Liver (tissue), 9 donors: Measurements from ENCODE around the gene CLCN1. TPM values are rescaled to one million over a fixed set of nuclear protein-coding genes. Genes with fewer than 3 reads are reported as not detected.

Source experiments
- DNase-seq: peaks from one replicate; pipeline ENCODE4 v3.0.0-alpha.2; 2017; ENCODE audit warnings: low spot score
- H3K27ac ChIP-seq, 2 donors: one replicate each; pipeline ENCODE4 v1.7.0; 2013; ENCODE audit warnings: inconsistent platforms in 2 of 2, low read length in 2 of 2, control low read depth in 1 of 2, low read depth in 1 of 2, mild to moderate bottlenecking in 1 of 2
- H3K27me3 ChIP-seq, 4 donors: one replicate each; pipeline versions ENCODE4 v1.6.1 to v1.7.0; 2013; ENCODE audit warnings: low read length in 3 of 4, inconsistent platforms in 1 of 4, mild to moderate bottlenecking in 1 of 4, moderate library complexity in 1 of 4; ENCODE audit not compliant: control insufficient read depth in 4 of 4, insufficient read depth in 4 of 4
- H3K36me3 ChIP-seq, 4 donors: one replicate each; pipeline versions ENCODE4 v1.6.1 to v1.7.0; 2013; ENCODE audit warnings: low read length in 3 of 4, mild to moderate bottlenecking in 3 of 4, low read depth in 1 of 4, moderate library complexity in 1 of 4; ENCODE audit not compliant: control insufficient read depth in 4 of 4, insufficient read depth in 3 of 4
- H3K4me1 ChIP-seq, 4 donors: one replicate each; pipeline versions ENCODE4 v1.6.1 to v1.7.0; 2013; ENCODE audit warnings: low read length in 3 of 4, mild to moderate bottlenecking in 3 of 4, moderate library complexity in 1 of 4; ENCODE audit not compliant: control insufficient read depth in 4 of 4, insufficient read depth in 4 of 4
- H3K4me3 ChIP-seq, 3 donors: one replicate each; pipeline versions ENCODE4 v1.6.1 to v1.7.0; 2013; ENCODE audit warnings: low read length in 3 of 3, control low read depth in 1 of 3, low read depth in 1 of 3, mild to moderate bottlenecking in 1 of 3
- H3K9ac ChIP-seq, 2 donors: one replicate each; pipeline ENCODE4 v1.7.0; 2013; ENCODE audit warnings: low read length in 2 of 2, mild to moderate bottlenecking in 2 of 2, moderate library complexity in 2 of 2, control low read depth in 1 of 2, low read depth in 1 of 2
- H3K9me3 ChIP-seq, 4 donors: one replicate each; pipeline versions ENCODE4 v1.6.1 to v1.7.0; 2013; ENCODE audit warnings: low read length in 3 of 4; ENCODE audit not compliant: control insufficient read depth in 4 of 4
- ATF3 ChIP-seq: IDR thresholded peaks from 2 replicates; pipeline ENCODE4 v1.6.1; 2016; ENCODE audit warnings: antibody characterized with exemption
- CTCF ChIP-seq: fragments of 150-350 bp; IDR thresholded peaks from 2 replicates; pipeline ENCODE4 v1.5.1; 2017; ENCODE audit warnings: improper control_type of control experiment, low read depth, low read length; ENCODE audit not compliant: missing input control
- EGR1 ChIP-seq, 2 donors: IDR thresholded peaks; 2 replicates each; pipeline ENCODE4 v1.6.1; 2016 to 2018; ENCODE audit warnings: antibody characterized with exemption in 2 of 2, low read depth in 2 of 2
- FOXA1 ChIP-seq: IDR thresholded peaks from 2 replicates; pipeline ENCODE4 v1.6.1; 2016; ENCODE audit warnings: antibody characterized with exemption
- FOXA2 ChIP-seq: IDR thresholded peaks from 2 replicates; pipeline ENCODE4 v1.6.1; 2016; ENCODE audit warnings: antibody characterized with exemption
- HNF4G ChIP-seq: IDR thresholded peaks from 2 replicates; pipeline ENCODE4 v1.6.1; 2016; ENCODE audit warnings: antibody characterized with exemption
- MAX ChIP-seq: IDR thresholded peaks from 2 replicates; pipeline ENCODE4 v1.6.1; 2016; ENCODE audit warnings: antibody characterized with exemption
- NR2F2 ChIP-seq: IDR thresholded peaks from 2 replicates; pipeline ENCODE4 v1.6.1; 2016; ENCODE audit warnings: antibody characterized with exemption
- RAD21 ChIP-seq, 2 donors: IDR thresholded peaks; 2 replicates each; pipeline ENCODE4 v1.6.1; 2016; ENCODE audit warnings: antibody characterized with exemption in 2 of 2, mild to moderate bottlenecking in 2 of 2
- SP1 ChIP-seq: IDR thresholded peaks from 2 replicates; pipeline ENCODE4 v1.6.1; 2018; ENCODE audit warnings: antibody characterized with exemption, mild to moderate bottlenecking
- YY1 ChIP-seq: IDR thresholded peaks from 2 replicates; pipeline ENCODE4 v1.6.1; 2016; ENCODE audit warnings: antibody characterized with exemption, mild to moderate bottlenecking
- WGBS: extraction: QIAGEN DNeasy Blood & Tissue Kit; methylation state at CpG from one replicate; pipeline ENCODE4 v1.1.7; 2013; 5-methylcytosine and 5-hydroxymethylcytosine counted together
- polyA plus RNA-seq, 2 donors: library from polyadenylated mRNA; stranded (reverse) in 1 of 2; unstranded in 1 of 2; fragments of 200-250 nt in 1 of 2; fragments of >200 nt in 1 of 2; fragmentation: Nextera tagmentation in 1 of 2; extraction: Ambion mirVana in 1 of 2; gene quantifications; one replicate each; pipeline versions ENCODE4 v1.2.1 to v1.2.3, GENCODE V29; 2013 to 2015
- total RNA-seq, 2 donors: library from RNA; depleted of rRNA; stranded (reverse); fragments of >200 nt; gene quantifications; one replicate each; pipeline ENCODE4 v1.2.3, GENCODE V29; 2014
- TF ChIP-seq, protein P1 (sequence below): IDR thresholded peaks from 2 replicates; pipeline ENCODE4 v1.6.1; 2016; ENCODE audit warnings: antibody characterized with exemption
- donor health status: healthy.
- donor health status: healthy.
- donor health status: healthy.
- donor health status: healthy.
- donor health status: healthy.

The CLCN1 gene
- total and polyA plus RNA-seq, 4 donors, result 0.01 to 0.08 TPM; not detected in 2

DNA sequence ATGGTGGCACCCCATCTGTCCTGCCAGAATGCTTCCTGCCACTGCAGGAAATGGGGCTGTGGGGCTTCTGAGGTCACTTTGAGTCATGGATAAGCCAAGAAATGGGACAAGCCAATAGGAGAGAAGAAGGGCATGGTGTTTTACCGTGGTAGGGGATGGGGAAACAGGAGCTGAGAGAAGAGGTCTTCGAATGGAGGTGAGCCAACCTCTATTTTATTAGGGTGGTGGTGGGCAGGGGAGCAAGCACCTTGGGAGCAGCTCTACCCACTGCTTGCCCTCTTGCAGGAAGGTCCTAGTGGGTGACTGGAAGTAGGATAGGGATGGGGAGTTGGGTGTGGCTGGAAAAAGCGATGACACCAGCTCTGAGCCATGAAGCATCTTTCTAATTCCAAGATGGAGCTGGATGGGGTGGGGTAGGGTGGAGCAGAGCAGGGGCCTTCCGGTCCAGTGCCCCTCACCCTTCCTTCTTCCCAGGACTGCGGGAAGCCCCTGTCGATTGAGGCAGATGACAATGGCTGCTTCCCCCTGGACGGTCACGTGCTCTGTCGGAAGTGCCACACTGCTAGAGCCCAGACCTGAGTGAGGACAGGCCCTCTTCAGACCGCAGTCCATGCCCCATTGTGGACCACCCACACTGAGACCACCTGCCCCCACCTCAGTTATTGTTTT, 74.3 kb downstream of the CLCN1 start:
- Histone ChIP-seq H3K9me3 (no peaks in the 10 kb centered on the region), H3K27ac (no peak overlapping the region), H3K4me3 (no peak overlapping the region), H3K9ac (no peak overlapping the region), H3K4me1 (peaks cover 33 to 68% (median 61%) of the 10 kb centered on the region in 4 donors), H3K36me3 (peaks cover 12 to 31% (median 18%) of the 10 kb centered on the region in 4 donors), H3K27me3 (no peaks in the 10 kb centered on the region)
- WGBS, result 91% methylated on average over 10 of the region's 10 CpGs
- TF ChIP-seq, protein P1, sequence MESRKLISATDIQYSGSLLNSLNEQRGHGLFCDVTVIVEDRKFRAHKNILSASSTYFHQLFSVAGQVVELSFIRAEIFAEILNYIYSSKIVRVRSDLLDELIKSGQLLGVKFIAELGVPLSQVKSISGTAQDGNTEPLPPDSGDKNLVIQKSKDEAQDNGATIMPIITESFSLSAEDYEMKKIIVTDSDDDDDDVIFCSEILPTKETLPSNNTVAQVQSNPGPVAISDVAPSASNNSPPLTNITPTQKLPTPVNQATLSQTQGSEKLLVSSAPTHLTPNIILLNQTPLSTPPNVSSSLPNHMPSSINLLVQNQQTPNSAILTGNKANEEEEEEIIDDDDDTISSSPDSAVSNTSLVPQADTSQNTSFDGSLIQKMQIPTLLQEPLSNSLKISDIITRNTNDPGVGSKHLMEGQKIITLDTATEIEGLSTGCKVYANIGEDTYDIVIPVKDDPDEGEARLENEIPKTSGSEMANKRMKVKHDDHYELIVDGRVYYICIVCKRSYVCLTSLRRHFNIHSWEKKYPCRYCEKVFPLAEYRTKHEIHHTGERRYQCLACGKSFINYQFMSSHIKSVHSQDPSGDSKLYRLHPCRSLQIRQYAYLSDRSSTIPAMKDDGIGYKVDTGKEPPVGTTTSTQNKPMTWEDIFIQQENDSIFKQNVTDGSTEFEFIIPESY, result no peak
- no peak for DNase-seq

DNA sequence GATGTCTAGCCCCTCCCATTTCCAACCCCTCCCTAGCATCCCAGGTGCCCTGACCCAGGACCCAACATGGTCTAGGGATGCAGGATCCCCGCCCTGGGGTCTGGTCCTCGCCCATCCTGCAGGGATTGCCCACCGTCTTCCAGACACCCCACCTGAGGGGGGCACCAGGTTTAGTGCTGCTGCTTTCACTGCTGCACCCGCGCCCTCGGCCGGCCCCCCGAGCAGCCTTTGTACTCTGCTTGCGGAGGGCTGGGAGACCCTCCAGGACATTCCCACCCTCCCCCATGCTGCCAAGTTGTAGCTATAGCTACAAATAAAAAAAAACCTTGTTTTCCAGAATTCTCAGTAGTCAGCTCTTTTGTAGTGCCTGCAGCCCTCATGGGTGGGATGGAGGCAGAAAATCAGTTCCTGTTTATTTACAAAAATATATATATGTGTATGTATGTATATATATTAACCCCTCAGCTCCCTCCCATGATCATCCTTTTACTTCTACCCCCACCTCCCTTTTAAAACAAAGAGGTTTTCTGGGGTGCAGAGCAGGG, 74.9 kb downstream of the CLCN1 start:
- Histone ChIP-seq H3K4me1 (peaks cover 34 to 68% (median 62%) of the 10 kb centered on the region in 4 donors), H3K36me3 (peaks cover 12 to 31% (median 18%) of the 10 kb centered on the region in 4 donors), H3K27me3 (no peaks in the 10 kb centered on the region), H3K27ac (peak overlapping the region in 1 of 2 donors; percentile 28), H3K4me3 (no peak overlapping the region), H3K9ac (no peak overlapping the region), H3K9me3 (no peaks in the 10 kb centered on the region)
- no peak for TF ChIP-seq FOXA1
- TF ChIP-seq YY1, result no peak
- no peak for TF ChIP-seq EGR1 (IDR thresholded peaks at IDR 0.05; ENCODE audit: low read depth in 2 of 2)
- TF ChIP-seq CTCF, result no peak
- no peak for TF ChIP-seq NR2F2
- no peak for TF ChIP-seq FOXA2
- TF ChIP-seq HNF4G, result no peak
- TF ChIP-seq, protein P1, result no peak
- no peak for TF ChIP-seq ATF3
- no peak for TF ChIP-seq SP1
- no peak for TF ChIP-seq MAX
- TF ChIP-seq RAD21 (IDR thresholded peaks at IDR 0.05), result no peak
- 95% methylated on average over 9 of the region's 9 CpGs for WGBS
- no peak for DNase-seq
